GM23338 (cell line): ENCODE data around the gene RASAL3. TPM values are rescaled to one million over a fixed set of nuclear protein-coding genes. Genes with fewer than 3 reads are reported as not detected.
A peak's percentile ranks its signal among the peaks of the same experiment; 100 is the strongest.

ENCODE experiments used
- ATAC-seq: fragments of 200-7000 bp; cut with Tn5 transposase; 3 replicates; pipeline ENCODE4 v1.9.1; 2020
- DNase-seq: peaks from one replicate; pipeline ENCODE4 v3.0.0-alpha.2; 2015; ENCODE audit warnings: low spot score
- H2AFZ ChIP-seq: fragments of 200-600 bp; sonication (generic); 2 replicates; pipeline ENCODE4 v1.8.0; 2016; ENCODE audit warnings: antibody characterized with exemption, mild to moderate bottlenecking, moderate library complexity
- H3F3A ChIP-seq: fragments of 200-600 bp; sonication (generic); replicated peaks from 2 replicates; pipeline ENCODE4 v1.8.0; 2017; ENCODE audit warnings: antibody characterized with exemption, mixed run types, low read depth
- H3K27ac ChIP-seq: fragments of 200-600 bp; sonication (generic); 2 replicates; pipeline ENCODE4 v1.6.1; 2016; ENCODE audit warnings: low read depth
- H3K27me3 ChIP-seq: fragments of 200-600 bp; sonication (generic); 2 replicates; pipeline ENCODE4 v1.8.0; 2016; ENCODE audit warnings: mild to moderate bottlenecking, mixed run types, moderate library complexity; ENCODE audit not compliant: insufficient read depth
- H3K36me3 ChIP-seq: fragments of 200-600 bp; sonication (generic); 2 replicates; pipeline ENCODE4 v1.8.0; 2016; ENCODE audit warnings: mild to moderate bottlenecking; ENCODE audit not compliant: insufficient read depth
- H3K4me1 ChIP-seq: fragments of 200-600 bp; sonication (generic); 2 replicates; pipeline ENCODE4 v1.8.0; 2016; ENCODE audit warnings: mild to moderate bottlenecking, moderate library complexity; ENCODE audit not compliant: insufficient read depth
- H3K4me2 ChIP-seq: fragments of 200-600 bp; sonication (generic); 2 replicates; pipeline ENCODE4 v1.7.1; 2017; ENCODE audit warnings: mixed run types
- H3K4me3 ChIP-seq: fragments of 200-600 bp; sonication (generic); 2 replicates; pipeline ENCODE4 v1.6.1; 2016; ENCODE audit warnings: mixed run types
- H3K79me2 ChIP-seq: fragments of 200-600 bp; sonication (generic); replicated peaks from 2 replicates; pipeline ENCODE4 v1.8.0; 2017; ENCODE audit warnings: mild to moderate bottlenecking; ENCODE audit not compliant: insufficient read depth
- H3K9me2 ChIP-seq: fragments of 200-600 bp; sonication (generic); 2 replicates; pipeline ENCODE4 v1.8.0; 2017; ENCODE audit not compliant: insufficient read depth
- H4K20me1 ChIP-seq: fragments of 200-600 bp; sonication (generic); replicated peaks from 2 replicates; pipeline ENCODE4 v1.8.0; 2017; ENCODE audit warnings: mild to moderate bottlenecking; ENCODE audit not compliant: insufficient read depth
- H3K27ac Mint-ChIP-seq: 2 replicates; pipeline ENCODE4 v1.8.0; 2020; ENCODE audit warnings: inconsistent platforms, mild to moderate bottlenecking, moderate library complexity, mixed read lengths
- H3K27me3 Mint-ChIP-seq: 3 replicates; pipeline ENCODE4 v1.8.0; 2022; ENCODE audit warnings: low read depth, mild to moderate bottlenecking, moderate library complexity, mixed read lengths, inconsistent platforms; ENCODE audit not compliant: insufficient read depth, poor library complexity
- H3K36me3 Mint-ChIP-seq: 3 replicates; pipeline ENCODE4 v1.8.0; 2021; ENCODE audit warnings: low read depth, mild to moderate bottlenecking, inconsistent platforms, moderate library complexity, mixed read lengths
- H3K4me1 Mint-ChIP-seq: 3 replicates; pipeline ENCODE4 v1.8.0; 2020; ENCODE audit warnings: mild to moderate bottlenecking, inconsistent platforms, mixed read lengths
- H3K4me3 Mint-ChIP-seq: 3 replicates; pipeline ENCODE4 v1.8.0; 2021; ENCODE audit warnings: moderate library complexity, mild to moderate bottlenecking, inconsistent platforms, mixed read lengths
- H3K9me3 Mint-ChIP-seq: 3 replicates; pipeline ENCODE4 v1.8.0; 2020; ENCODE audit warnings: moderate library complexity, mild to moderate bottlenecking, inconsistent platforms, mixed read lengths
- CREB1 ChIP-seq: fragments of 250-450 bp; sonication (Bioruptor Pico); IDR thresholded peaks from 2 replicates; pipeline ENCODE4 v1.5.0; 2020; ENCODE audit warnings: low read depth, mild to moderate bottlenecking, moderate library complexity
- ETS1 ChIP-seq: IDR thresholded peaks from 2 replicates; pipeline ENCODE4 v1.6.1; 2016; ENCODE audit warnings: antibody characterized with exemption
- EZH2phosphoT487 ChIP-seq: fragments of 200-600 bp; sonication (generic); IDR thresholded peaks from one replicate; pipeline ENCODE4 v1.8.1; 2018; ENCODE audit warnings: antibody characterized with exemption; ENCODE audit not compliant: unreplicated experiment
- NANOG ChIP-seq: IDR thresholded peaks from 2 replicates; pipeline ENCODE4 v1.6.1; 2016; ENCODE audit warnings: antibody characterized with exemption, borderline replicate concordance
- REST ChIP-seq: IDR thresholded peaks from one replicate; pipeline ENCODE4 v1.6.1; 2018; ENCODE audit warnings: antibody characterized with exemption; ENCODE audit not compliant: unreplicated experiment
- STAT1 ChIP-seq: IDR thresholded peaks from one replicate; pipeline ENCODE4 v1.6.1; 2016; ENCODE audit warnings: antibody characterized with exemption; ENCODE audit not compliant: unreplicated experiment
- ZNF331 ChIP-seq: fragments of 250-450 bp; sonication (Bioruptor Pico); IDR thresholded peaks from 2 replicates; pipeline ENCODE4 v1.5.0; 2020; ENCODE audit warnings: low read depth, mild to moderate bottlenecking, moderate library complexity
- polyA plus RNA-seq: library from polyadenylated mRNA; unstranded; fragments of >200 nt; fragmentation: Nextera tagmentation; extraction: Ambion mirVana; gene quantifications from 2 replicates; pipeline ENCODE4 v1.2.1, GENCODE V29; 2016
- total RNA-seq: library from RNA; depleted of rRNA; stranded (reverse); fragments of >200 nt; shearing (Covaris generic); gene quantifications from 2 replicates; pipeline ENCODE4 v1.2.3, GENCODE V29; 2014
- TF ChIP-seq, protein P1 (sequence below): fragments of 250-450 bp; sonication (Bioruptor Pico); IDR thresholded peaks from 2 replicates; pipeline ENCODE4 v1.5.0; 2020; ENCODE audit warnings: mild to moderate bottlenecking, moderate library complexity

RASAL3 gene
- total and polyA plus RNA-seq, 2 experiments from 2014 or later = 1.8 to 1.9 TPM

GRCh38 chr19:15418231-15418578 is 46.1 kb downstream of the RASAL3 start:
- ATAC-seq (peak; percentile 1; the same call in 2 of the 3 replicates), DNase-seq (no peak)
- H2AFZ ChIP-seq = peak overlapping the region; percentile 47; the same call in 1 of the 2 replicates
- H3K36me3 Mint-ChIP-seq = peaks cover 40% of the 10 kb centered on the region
- peaks cover 10% of the 10 kb centered on the region; the same call in 1 of the 2 replicates for H3K36me3 ChIP-seq
- H3F3A ChIP-seq = peaks cover 23% of the 10 kb centered on the region
- H3K4me1 Mint-ChIP-seq = peaks cover 14% of the 10 kb centered on the region
- peak overlapping the region; percentile 99 for H3K4me3 ChIP-seq
- H3K27ac Mint-ChIP-seq = peak overlapping the region; percentile 100
- peak overlapping the region; percentile 95 for H3K4me3 Mint-ChIP-seq
- H3K27me3 Mint-ChIP-seq = peaks cover 11% of the 10 kb centered on the region
- peak overlapping the region; percentile 26; the same call in 1 of the 2 replicates for H3K27ac ChIP-seq
- no peaks in the 10 kb centered on the region for H3K27me3 ChIP-seq
- TF ChIP-seq NANOG (no peak), ZNF331 (CRISPR knock-in tag) (no peak), EZH2phosphoT487 (no peak), REST (no peak), CREB1 (CRISPR knock-in tag) (no peak), ETS1 (no peak), STAT1 (no peak)
- TF ChIP-seq, protein P1, sequence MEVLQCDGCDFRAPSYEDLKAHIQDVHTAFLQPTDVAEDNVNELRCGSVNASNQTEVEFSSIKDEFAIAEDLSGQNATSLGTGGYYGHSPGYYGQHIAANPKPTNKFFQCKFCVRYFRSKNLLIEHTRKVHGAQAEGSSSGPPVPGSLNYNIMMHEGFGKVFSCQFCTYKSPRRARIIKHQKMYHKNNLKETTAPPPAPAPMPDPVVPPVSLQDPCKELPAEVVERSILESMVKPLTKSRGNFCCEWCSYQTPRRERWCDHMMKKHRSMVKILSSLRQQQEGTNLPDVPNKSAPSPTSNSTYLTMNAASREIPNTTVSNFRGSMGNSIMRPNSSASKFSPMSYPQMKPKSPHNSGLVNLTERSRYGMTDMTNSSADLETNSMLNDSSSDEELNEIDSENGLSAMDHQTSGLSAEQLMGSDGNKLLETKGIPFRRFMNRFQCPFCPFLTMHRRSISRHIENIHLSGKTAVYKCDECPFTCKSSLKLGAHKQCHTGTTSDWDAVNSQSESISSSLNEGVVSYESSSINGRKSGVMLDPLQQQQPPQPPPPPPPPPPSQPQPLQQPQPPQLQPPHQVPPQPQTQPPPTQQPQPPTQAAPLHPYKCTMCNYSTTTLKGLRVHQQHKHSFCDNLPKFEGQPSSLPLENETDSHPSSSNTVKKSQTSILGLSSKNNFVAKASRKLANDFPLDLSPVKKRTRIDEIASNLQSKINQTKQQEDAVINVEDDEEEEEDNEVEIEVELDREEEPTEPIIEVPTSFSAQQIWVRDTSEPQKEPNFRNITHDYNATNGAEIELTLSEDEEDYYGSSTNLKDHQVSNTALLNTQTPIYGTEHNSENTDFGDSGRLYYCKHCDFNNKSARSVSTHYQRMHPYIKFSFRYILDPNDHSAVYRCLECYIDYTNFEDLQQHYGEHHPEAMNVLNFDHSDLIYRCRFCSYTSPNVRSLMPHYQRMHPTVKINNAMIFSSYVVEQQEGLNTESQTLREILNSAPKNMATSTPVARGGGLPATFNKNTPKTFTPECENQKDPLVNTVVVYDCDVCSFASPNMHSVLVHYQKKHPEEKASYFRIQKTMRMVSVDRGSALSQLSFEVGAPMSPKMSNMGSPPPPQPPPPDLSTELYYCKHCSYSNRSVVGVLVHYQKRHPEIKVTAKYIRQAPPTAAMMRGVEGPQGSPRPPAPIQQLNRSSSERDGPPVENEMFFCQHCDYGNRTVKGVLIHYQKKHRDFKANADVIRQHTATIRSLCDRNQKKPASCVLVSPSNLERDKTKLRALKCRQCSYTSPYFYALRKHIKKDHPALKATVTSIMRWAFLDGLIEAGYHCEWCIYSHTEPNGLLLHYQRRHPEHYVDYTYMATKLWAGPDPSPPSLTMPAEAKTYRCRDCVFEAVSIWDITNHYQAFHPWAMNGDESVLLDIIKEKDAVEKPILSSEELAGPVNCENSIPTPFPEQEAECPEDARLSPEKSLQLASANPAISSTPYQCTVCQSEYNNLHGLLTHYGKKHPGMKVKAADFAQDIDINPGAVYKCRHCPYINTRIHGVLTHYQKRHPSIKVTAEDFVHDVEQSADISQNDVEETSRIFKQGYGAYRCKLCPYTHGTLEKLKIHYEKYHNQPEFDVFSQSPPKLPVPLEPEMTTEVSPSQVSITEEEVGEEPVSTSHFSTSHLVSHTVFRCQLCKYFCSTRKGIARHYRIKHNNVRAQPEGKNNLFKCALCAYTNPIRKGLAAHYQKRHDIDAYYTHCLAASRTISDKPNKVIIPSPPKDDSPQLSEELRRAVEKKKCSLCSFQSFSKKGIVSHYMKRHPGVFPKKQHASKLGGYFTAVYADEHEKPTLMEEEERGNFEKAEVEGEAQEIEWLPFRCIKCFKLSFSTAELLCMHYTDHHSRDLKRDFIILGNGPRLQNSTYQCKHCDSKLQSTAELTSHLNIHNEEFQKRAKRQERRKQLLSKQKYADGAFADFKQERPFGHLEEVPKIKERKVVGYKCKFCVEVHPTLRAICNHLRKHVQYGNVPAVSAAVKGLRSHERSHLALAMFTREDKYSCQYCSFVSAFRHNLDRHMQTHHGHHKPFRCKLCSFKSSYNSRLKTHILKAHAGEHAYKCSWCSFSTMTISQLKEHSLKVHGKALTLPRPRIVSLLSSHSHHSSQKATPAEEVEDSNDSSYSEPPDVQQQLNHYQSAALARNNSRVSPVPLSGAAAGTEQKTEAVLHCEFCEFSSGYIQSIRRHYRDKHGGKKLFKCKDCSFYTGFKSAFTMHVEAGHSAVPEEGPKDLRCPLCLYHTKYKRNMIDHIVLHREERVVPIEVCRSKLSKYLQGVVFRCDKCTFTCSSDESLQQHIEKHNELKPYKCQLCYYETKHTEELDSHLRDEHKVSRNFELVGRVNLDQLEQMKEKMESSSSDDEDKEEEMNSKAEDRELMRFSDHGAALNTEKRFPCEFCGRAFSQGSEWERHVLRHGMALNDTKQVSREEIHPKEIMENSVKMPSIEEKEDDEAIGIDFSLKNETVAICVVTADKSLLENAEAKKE (CRISPR knock-in tag) = no peak
- peaks cover 54% of the 10 kb centered on the region for H3K79me2 ChIP-seq
- peak overlapping the region; percentile 99 for H3K4me2 ChIP-seq
- no peaks in the 10 kb centered on the region for H3K9me2 ChIP-seq
- H3K9me3 Mint-ChIP-seq = no peaks in the 10 kb centered on the region; the same call in 1 of the 3 replicates
- H3K4me1 ChIP-seq = peaks cover 9% of the 10 kb centered on the region; the same call in 1 of the 2 replicates
- peaks cover 47% of the 10 kb centered on the region for H4K20me1 ChIP-seq
